DMS53 (cell line): ENCODE data around the gene HIBCH.
"Not testable (repeated sequence)": the region's sequence is repeated elsewhere in the genome, so short reads cannot be mapped to it uniquely, and the experiment has no call there.

Experiments used
- DNase-seq: peaks from one replicate; lab custom pipeline; 2025; lab: John Stamatoyannopoulos, UW

Gene HIBCH

GRCh38 chr2:190319555-190320498 is at the start of gene HIBCH:
Gene HIBCH (minus strand): TSS chr2:190319826. CDS start chr2:190319750, 76 bp downstream.
- peak; percentile 99 for DNase-seq

DNA sequence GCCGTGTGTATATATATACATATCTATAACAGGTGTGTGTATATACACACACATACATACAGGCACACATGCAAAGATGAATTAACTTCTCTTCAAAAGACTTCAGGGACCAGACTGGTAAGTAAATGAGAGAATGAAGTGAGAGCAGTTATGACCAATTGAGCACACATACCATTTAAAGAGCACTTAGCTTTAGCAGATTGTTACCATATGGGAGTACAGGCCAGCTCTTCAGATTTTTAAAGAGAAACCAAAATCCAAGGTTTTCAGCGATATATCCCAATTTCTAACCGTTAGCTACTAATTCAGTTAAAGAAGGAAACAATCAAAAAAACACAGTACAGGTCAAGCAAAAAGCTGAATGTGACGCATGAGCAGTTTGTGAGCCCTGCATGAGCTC is 47.5 kb upstream of the HIBCH start:
- no peak for DNase-seq

DNA sequence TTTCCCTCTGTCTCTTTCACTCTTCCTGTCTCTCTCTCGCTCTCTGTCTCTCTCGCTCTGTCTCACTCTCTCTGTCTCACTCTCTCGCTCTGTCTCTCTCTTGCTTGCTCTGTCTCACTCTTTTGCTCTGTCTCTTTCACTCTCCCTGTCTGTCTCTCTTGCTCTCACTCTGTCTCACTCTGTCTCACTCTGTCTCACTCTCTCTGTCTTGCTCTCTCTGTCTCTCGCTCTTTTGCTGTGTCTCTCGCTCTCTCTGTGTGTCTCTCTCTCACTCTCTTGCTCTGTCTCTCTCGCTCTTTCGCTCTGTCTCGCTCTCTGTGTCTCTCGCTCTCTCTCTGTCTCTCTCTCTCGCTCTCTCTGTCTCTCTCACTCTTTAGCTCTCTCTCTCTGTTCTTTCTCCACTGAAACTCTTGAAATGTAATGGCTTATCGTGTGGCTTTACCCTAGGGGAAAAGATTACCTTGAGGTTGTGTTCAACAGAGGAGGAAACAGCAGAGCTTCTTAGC is 46.7 kb upstream of the HIBCH start:
- DNase-seq, result no peak

DNA sequence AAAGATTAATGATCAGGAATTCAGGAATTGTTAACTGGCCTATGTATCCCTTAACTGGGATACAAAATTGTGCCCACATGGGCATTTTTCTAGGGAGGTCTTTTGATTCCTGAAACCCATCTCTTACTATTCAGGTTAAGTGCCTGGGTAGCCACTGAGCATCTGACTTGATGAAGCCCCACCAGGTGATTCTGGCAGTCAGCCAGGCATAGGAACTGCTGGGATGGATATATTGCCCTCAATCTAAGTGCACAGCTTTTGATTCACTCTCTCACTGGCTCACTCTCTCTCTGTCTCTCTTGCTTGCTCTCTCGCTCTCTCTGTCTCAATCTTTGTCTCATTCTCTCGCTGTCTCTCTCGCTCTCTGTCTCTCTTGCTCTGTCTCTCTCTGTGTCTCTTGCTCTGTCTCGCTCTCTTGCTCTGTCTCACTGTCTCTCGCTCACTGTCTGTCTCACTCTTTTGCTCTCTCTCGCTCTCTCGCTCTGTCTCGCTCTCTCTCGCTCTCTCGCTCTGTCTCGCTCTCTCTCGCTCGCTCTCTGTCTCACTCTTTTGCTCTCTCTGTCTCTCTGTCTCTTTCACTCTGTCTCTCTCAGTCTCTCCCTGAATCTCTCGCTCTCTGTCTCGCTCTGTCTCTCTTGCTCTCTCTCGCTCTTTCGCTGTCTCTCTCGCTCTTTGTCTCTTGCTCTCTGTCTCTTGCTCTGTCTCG is 46.0 kb upstream of the HIBCH start:
- peak; percentile 26 for DNase-seq

GRCh38 chr2:190362894-190363293 is 43.3 kb upstream of the HIBCH start:
- no peak for DNase-seq

DNA sequence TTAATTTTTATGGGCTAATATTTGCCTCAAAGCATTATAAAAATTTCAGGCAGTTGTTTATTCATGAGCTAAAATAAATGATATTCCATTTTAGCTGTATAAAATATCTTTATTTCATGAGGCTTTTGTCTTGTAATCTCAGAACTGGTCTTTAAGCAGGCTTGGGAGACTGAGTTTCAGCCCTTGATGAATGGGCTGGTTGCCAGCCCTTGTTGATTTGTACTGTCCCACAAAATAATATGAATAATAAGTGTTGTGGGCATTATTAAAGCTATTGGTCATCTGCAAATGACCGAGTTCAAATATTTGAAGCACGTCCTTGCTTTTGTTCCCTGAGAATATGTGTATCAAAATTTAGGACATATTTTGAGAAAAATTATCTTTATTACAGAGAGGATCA is 41.9 kb upstream of the HIBCH start:
- DNase-seq, result no peak

- DNase-seq, result no peak
Observed at GRCh38 chr2:190360965-190361364, 41.3 kb upstream of the HIBCH start.

DNA sequence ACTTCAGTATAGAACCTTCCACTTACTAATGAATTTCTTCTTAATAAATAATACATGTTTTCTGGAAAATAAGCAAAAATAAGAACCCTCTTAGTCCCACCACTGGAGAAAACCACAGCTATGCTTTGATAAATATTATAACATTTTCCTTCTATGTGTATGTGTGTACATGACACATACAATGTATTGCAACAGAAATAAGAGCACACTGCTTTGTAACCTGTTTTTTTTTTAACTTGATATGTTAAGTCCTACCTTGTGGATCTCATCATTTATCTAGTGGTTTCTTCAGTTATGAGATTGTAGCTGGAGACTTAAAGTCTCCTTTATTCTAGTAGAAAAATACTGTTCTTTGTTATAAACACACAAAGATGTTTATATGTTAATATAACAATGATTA is 40.9 kb upstream of the HIBCH start:
- DNase-seq, result no peak

DNA sequence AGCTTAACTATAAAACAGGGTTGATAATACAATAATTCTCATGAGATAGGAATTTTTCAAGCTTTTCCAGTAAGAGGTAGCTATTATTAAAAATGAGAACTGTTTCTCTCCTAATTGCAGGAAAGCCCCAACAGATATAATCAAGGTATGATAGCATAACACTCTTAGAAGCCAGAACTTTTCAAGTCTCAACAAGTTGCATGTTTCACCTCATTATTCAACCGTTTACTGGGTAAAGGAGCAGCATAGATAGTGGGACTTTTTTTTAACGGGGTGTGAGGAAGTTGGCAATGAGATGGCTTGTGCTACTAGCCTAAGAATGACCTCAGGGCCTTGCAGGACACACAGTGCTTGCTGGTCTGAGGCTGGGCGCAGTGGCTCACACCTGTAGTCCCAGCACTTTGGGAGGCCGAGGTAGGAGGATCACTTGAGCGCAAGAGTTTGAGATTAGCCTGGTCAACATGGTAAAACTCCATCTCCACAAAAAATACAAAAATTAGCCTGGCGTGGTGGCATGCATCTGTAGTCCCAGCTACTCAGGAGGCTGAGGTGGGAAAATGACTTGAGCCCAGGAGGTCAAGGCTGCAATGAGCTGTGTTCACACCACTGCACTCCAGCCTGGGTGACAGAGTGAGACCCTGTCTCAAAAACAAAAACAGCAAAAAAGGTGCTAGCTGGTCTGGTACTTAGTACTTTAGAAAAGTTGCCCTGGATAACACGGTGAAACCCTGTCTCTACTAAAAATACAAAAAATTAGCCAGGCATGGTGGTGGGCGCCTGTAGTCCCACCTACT is 39.2 kb upstream of the HIBCH start:
- not testable (repeated sequence) for DNase-seq

DNA sequence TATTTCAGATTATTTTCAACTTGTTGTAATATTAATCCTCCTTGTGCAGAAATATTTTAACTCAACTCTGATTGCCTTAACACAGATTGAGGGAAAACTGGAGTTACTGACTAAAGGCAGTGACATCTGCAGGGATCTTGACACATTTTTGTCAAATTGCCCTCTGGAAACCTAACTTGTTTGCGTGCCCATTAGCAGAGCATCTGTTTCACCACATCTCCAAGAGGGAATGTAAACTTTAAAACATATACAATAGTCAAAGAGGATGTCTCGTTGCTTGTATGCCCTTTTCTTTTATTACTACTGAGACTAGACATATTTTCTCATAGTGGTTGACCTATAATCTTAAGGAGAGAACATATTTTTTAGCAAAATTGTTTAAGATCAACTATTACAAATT is 38.0 kb upstream of the HIBCH start:
- DNase-seq, result no peak

GRCh38 chr2:190355968-190356644 is 36.5 kb upstream of the HIBCH start:
- DNase-seq, result no peak

DNA sequence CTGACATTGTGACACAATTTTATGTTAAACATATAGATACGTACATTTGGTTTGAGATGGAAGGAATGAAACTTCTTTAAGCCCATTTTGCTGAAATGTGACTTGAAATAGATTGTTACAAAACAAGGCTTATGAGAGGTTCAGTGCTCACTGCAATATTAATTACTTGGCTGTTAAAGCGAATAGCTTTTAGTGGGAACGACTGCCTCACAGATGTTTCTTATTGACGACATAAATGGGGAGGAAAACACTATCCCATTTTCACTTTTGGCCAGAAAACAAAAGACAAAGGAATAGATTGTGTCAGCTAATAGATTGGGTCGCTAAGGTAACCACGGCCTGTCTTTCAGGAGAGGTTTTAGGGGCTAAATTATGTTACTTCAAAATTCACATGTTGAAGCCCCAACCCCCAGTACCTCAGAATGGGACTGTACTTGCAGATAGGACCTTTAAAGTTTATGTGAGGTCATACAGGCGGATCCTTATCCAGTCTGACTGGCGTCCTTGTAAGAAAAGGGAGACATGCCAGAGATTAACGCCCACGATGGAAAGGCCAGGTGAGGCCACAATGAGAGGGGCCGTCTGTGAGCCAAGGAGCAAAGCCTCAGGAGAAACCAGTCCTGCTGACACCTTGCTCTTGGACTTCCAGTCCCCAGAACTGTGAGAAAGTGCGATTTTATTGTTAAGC is 34.5 kb upstream of the HIBCH start:
- no peak for DNase-seq

DNA sequence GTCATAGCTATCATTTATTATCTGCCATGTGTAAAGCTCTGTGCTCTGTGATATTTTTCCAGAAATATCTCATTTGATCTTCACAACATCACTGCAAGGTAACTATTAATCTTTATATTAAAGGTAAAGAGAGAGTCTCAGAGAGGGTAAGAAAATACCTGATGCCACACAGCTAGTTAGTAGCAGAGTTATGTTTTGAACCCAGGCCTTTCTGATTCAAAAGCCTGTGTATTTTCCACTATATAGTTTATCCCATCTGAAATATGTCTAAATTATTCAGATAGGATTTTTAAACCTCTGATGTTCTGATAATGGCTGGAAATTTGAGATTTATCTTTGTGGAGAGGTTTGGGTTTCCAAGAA is 33.9 kb upstream of the HIBCH start:
- no peak for DNase-seq

DNA sequence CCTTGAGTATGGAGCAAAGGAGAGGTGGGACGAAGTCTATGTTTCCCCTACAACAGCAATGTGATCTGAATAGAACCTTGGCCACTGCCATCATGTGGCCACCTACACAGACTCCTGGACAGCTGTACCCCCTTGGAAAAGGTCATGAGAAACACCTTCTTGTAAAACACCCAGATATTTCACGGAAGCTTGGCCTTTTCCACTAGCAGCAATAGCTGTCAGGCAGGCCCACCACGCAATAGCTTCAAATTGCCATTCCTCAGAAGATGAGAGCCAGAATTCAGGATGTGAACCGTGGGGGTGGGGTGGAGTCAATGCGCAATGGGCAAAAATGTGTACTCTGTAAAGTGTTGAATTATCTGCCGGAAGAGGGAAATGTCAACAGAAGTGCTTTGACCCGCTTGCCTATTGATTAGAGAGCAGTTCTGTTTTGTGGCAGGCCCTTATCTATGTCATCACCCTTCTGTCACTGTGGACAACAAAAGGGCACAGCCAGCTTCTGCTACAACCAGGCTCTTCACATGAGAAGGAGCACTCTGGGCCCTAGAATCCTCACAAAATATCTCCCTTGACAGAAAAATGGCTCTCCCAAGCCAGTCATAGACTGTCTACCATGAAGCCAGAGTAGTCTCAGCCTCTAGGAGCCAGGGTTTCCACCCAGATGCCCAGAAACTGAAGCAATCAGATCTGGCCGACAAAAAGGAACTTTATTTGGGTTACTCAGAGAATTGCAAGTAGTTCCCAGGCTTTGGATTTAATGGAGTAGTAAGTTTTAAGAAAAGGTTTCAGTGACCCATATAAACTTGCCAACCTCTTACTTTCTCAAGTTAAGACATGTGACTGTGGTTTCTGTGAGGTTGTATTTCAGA is 33.3 kb upstream of the HIBCH start:
- peak; percentile 73 for DNase-seq

GRCh38 chr2:190351955-190352354 is 32.3 kb upstream of the HIBCH start:
- DNase-seq, result no peak

DNA sequence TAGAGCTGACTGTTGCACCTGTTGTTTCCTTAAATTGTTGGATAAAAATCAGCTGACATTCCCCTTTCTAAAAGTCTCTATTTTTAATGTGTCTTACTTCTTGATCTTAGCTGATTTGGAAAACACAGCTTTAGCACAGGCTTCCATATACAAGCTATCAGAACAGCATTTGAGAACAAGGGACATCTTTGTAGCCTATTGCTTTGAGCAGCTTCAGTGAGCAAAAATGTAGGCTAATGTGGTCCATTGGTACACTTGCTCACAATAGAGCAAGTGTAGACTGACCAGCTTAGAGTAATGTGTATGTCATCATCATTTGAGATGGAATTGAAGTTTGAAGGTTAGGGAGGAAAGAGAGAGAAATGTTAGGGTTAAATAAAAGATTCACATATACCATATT is 30.7 kb upstream of the HIBCH start:
- DNase-seq, result no peak

- peak; percentile 79 for DNase-seq
Observed at GRCh38 chr2:190344276-190344827, 24.7 kb upstream of the HIBCH start.

DNA sequence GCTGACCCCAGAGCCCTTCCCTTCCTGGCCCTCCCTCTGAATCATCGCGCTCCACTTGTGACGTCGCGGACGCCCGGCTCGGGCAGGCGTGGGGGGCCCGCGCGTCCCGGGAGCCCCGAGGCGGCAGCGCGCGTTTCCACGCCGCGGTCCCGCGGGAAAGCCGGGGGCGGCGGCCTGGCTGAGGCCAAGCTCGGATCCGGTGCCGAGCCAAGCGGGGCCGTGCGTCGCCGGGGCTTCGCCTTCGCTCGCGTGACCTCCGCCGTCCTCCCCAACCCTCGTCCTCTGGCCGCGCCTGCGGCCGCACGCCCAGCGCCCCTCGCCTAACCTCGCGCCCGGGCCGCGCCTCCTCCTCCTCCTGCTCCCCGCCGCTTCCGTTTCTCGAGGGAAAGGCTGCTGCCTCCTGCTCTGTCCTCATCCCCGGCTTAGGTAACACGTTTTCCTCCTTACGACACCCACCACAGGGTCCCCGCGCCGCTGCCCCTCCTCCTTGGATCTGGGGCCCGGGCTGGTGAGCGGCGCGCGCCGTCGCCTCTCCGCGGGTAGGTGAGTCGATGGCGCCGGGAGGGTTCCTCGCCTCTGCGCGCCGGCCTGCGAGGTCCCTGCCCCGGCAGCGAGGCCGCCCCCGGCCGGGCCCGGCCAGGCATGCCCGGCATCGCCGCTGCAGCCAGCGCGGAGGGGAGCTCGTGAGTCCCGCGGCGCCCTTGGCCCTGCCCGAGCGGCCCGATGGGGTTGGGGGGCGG is 24.1 kb upstream of the HIBCH start, which contains the start of gene INPP1:
Gene INPP1 (plus strand): TSS at position 54 of the 740 bp plus-strand sequence. CDS start 16,514 bp downstream, outside the sequence.
- peak; percentile 81 for DNase-seq

GRCh38 chr2:190343089-190343535 is 23.5 kb upstream of the HIBCH start:
- no peak for DNase-seq
